Immature natural killer cell (primary cell): ENCODE measurements around the gene COG5. TPM values are rescaled to one million over a fixed set of nuclear protein-coding genes. Genes with fewer than 3 reads are reported as not detected.

Experiments used
- DNase-seq, 3 donors: peaks; one replicate each; pipeline ENCODE4 v3.0.0; 2022; ENCODE audit warnings: mixed read lengths in 1 of 3
- H3K27ac Mint-ChIP-seq, 6 donors: one replicate each; pipeline ENCODE4 v1.8.0; 2020; ENCODE audit warnings: mixed read lengths in 6 of 6, mild to moderate bottlenecking in 5 of 6, inconsistent platforms in 4 of 6, moderate library complexity in 3 of 6
- H3K27me3 Mint-ChIP-seq, 3 donors: one replicate each; pipeline ENCODE4 v1.8.0; 2020 to 2021; ENCODE audit warnings: low read depth in 3 of 3, mild to moderate bottlenecking in 3 of 3, mixed read lengths in 3 of 3, moderate library complexity in 3 of 3, inconsistent platforms in 1 of 3
- H3K36me3 Mint-ChIP-seq, 3 donors: one replicate each; pipeline ENCODE4 v1.8.0; 2020; ENCODE audit warnings: mixed read lengths in 3 of 3, inconsistent platforms in 2 of 3, mild to moderate bottlenecking in 2 of 3
- H3K4me1 Mint-ChIP-seq, 2 donors: one replicate each; pipeline ENCODE4 v1.8.0; 2020; ENCODE audit warnings: inconsistent platforms in 2 of 2, mild to moderate bottlenecking in 2 of 2, mixed read lengths in 2 of 2, moderate library complexity in 1 of 2
- H3K4me3 Mint-ChIP-seq, 5 donors: one replicate each; pipeline ENCODE4 v1.8.0; 2020; ENCODE audit warnings: mild to moderate bottlenecking in 5 of 5, mixed read lengths in 5 of 5, inconsistent platforms in 3 of 5, moderate library complexity in 3 of 5
- H3K9me3 Mint-ChIP-seq, 6 donors: one replicate each; pipeline ENCODE4 v1.8.0; 2020; ENCODE audit warnings: mild to moderate bottlenecking in 6 of 6, mixed read lengths in 6 of 6, inconsistent platforms in 4 of 6, moderate library complexity in 3 of 6
- polyA plus RNA-seq, 3 donors: library from polyadenylated mRNA; unstranded; fragments of 300-500 nt; fragmentation: Illumina TruSeq; gene quantifications; one replicate each; pipeline ENCODE4 v1.2.3, GENCODE V29; 2021

Gene COG5
- polyA plus RNA-seq, 3 donors from 2014 or later: 16.8 to 30.5 (median 22.2) TPM

DNA sequence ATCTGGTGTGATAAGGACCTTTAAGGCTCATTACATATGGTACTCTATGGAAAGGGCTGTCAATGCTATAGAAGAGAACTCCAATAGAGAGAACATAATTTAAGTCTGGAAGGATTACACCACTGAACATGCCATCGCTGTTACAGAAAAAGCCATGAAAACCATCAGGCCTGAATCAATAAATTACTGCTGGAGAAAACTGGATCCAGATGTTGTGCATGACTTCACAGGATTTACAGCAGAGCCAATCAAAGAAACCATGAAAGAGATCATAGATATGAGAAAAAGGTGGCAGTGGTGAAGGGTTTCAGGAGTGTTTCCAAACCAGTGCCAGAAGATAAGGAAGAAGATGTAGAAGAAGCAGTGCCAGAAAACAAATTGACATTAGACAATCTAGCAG is 112.8 kb downstream of the COG5 start:
- peaks cover 5 to 14% (median 9%) of the 10 kb centered on the region in 3 donors for H3K36me3 Mint-ChIP-seq
- no peak overlapping the region for H3K27ac Mint-ChIP-seq
- no peaks in the 10 kb centered on the region for H3K9me3 Mint-ChIP-seq

DNA sequence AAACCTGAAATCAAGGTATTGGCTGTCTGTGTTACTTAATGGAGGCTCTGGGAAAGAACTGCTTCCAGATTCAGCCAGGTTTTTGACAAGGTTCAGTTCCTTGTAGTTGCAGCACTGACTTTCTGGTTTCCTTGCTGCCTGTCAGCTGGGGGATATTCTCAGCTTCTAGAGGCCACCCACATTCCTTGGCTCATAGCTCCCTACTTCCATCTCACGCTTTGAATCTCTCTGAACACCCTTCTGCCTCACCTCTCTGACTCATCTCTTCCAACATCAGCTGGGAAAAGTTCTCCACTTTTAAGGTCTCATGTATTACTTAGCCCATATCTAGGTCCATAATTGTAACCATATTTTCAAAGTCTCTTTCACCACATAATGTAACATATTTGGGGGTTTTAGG is 116.7 kb downstream of the COG5 start:
- peaks cover 0 to 23% of the 10 kb centered on the region in 2 donors for H3K4me1 Mint-ChIP-seq
- H3K27ac Mint-ChIP-seq: no peak overlapping the region
- no peak overlapping the region for H3K4me3 Mint-ChIP-seq
- H3K36me3 Mint-ChIP-seq: peaks cover 0 to 8% (median 6%) of the 10 kb centered on the region in 3 donors
- no peaks in the 10 kb centered on the region for H3K27me3 Mint-ChIP-seq
- H3K9me3 Mint-ChIP-seq: no peaks in the 10 kb centered on the region
- no peak for DNase-seq

More for the DNA sequence above, 112.8 kb downstream of the COG5 start:
- H3K4me1 Mint-ChIP-seq: peaks cover 0 to 19% of the 10 kb centered on the region in 2 donors
- H3K4me3 Mint-ChIP-seq: no peak overlapping the region
- no peaks in the 10 kb centered on the region for H3K27me3 Mint-ChIP-seq
- DNase-seq: no peak

- Mint-ChIP-seq H3K27ac (no peak overlapping the region), H3K4me1 (peaks cover 0 to 28% of the 10 kb centered on the region in 2 donors), H3K27me3 (peaks cover 0 to 1% (median 0%) of the 10 kb centered on the region in 3 donors), H3K36me3 (peaks cover 0 to 10% (median 6%) of the 10 kb centered on the region in 3 donors), H3K4me3 (no peak overlapping the region), H3K9me3 (no peaks in the 10 kb centered on the region)
- DNase-seq: no peak
These were observed 117.2 kb downstream of the COG5 start for GRCh38 chr7:107446531-107446930.

GRCh38 chr7:107442678-107443077 is 121.0 kb downstream of the COG5 start:
- H3K27me3 Mint-ChIP-seq: peaks cover 0 to 3% (median 2%) of the 10 kb centered on the region in 3 donors
- H3K27ac Mint-ChIP-seq: no peak overlapping the region
- no peak overlapping the region for H3K4me3 Mint-ChIP-seq
- DNase-seq: no peak
- no peaks in the 10 kb centered on the region for H3K9me3 Mint-ChIP-seq
- H3K4me1 Mint-ChIP-seq: peaks cover 0 to 28% of the 10 kb centered on the region in 2 donors
- peaks cover 0 to 5% (median 0%) of the 10 kb centered on the region in 3 donors for H3K36me3 Mint-ChIP-seq

DNA sequence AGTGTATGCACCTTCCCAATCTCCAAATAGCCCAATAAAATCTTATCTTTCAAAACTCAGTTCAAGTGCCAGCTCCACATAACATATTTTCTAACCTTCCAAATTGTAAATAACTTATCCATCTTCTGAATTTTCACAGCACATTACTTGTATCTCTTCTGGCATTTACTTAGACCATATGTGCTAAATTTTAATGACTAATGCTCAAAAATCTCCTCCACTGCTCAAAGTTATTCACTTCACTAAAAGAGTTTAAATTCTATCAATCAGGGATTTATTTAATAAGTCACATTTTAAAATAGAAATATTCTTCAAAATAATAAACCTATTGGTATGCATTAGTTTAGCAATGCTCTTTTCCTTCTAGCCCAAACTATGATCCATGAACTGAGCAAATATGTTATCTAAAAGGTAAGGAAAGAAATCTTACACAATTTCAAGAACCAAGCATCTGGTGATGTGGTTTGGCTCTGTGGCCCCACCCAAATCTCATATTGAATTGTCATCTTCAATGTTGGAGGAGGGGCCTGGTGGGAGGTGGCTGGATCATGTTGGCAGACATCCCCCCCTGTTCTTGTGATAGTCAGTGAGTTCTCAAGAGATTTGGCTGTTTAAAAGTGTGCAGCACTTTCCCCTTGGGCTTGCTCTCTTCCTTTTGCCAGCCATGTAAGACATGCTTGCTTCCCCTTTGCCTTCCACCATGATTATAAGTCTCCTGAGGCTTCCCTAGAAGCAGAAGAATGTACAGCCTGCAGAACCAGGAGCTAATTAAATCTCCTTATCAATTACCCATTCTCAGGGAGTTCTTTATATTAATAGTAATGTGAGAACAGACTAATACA is 121.9 kb downstream of the COG5 start:
- H3K27ac Mint-ChIP-seq: no peak overlapping the region
- H3K4me3 Mint-ChIP-seq: no peak overlapping the region
- H3K27me3 Mint-ChIP-seq: peaks cover 0 to 3% (median 2%) of the 10 kb centered on the region in 3 donors
- peaks cover 0 to 28% of the 10 kb centered on the region in 2 donors for H3K4me1 Mint-ChIP-seq
- peaks cover 0 to 5% (median 0%) of the 10 kb centered on the region in 3 donors for H3K36me3 Mint-ChIP-seq
- no peaks in the 10 kb centered on the region for H3K9me3 Mint-ChIP-seq
- no peak for DNase-seq

DNA sequence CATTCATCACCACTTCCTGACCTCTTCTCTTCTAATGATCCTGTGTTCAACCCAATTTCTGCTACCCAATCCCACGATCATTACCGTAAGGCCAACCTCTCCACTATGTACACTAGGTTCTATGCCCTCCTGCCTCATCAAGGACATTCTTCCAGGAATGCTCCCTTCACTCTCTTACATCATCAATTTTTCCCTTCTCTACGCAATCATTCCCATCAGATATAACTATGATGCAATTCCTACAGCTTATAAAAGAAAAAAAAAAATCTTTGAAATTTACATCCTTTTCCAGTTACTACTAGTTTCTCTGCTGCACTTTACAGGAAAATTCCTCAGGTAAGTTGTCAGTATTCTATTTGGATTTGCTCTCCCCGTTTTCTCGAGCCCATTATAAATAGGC is 124.7 kb downstream of the COG5 start:
- no peak overlapping the region for H3K27ac Mint-ChIP-seq
- no peaks in the 10 kb centered on the region for H3K9me3 Mint-ChIP-seq
- H3K36me3 Mint-ChIP-seq: peaks cover 0 to 8% (median 0%) of the 10 kb centered on the region in 3 donors
- no peak overlapping the region for H3K4me3 Mint-ChIP-seq
- H3K4me1 Mint-ChIP-seq: peaks cover 0 to 28% of the 10 kb centered on the region in 2 donors
- no peak for DNase-seq
- H3K27me3 Mint-ChIP-seq: peaks cover 0 to 3% (median 2%) of the 10 kb centered on the region in 3 donors

DNA sequence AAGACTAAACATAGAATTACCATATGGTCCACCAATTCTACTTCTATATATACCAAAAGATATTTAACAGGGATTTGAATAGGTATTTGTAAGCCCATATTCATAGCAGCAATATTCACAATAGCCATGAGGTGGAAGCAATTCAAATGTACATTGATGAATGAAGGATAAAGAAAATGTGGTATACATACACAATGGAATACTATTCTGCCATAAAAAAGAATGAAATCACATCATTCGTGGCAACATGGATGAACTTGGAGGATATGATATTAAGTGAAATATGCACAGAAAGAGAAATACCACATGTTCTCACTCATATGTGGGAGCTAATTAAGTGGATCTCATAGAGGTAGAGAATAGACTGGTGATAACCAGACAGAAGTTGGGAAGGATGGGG is 128.0 kb downstream of the COG5 start:
- peaks cover 0 to 2% (median 1%) of the 10 kb centered on the region in 3 donors for H3K27me3 Mint-ChIP-seq
- peaks cover 0 to 8% (median 0%) of the 10 kb centered on the region in 3 donors for H3K36me3 Mint-ChIP-seq
- H3K9me3 Mint-ChIP-seq: no peaks in the 10 kb centered on the region
- no peak overlapping the region for H3K4me3 Mint-ChIP-seq
- H3K27ac Mint-ChIP-seq: no peak overlapping the region
- DNase-seq: no peak
- peaks cover 7 to 35% of the 10 kb centered on the region in 2 donors for H3K4me1 Mint-ChIP-seq

DNA sequence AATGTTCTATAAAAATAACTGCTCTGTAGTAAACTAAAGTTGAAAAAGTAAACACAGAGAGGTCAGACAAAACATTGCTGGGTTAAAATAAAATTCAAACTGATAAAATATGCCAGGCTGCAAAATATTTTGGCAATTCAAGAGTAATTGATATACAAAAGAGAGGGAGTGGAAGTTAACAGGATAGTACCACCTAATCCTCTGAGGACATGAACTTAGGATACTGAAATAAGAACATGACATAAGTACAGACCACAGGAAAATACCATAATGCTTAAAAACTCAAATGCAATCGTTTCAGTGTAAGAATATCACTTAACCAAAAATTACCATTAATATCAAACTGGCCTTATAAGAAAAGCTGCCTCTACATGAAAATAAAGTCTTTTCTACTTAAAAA is 131.5 kb downstream of the COG5 start:
- DNase-seq: no peak
- no peaks in the 10 kb centered on the region for H3K9me3 Mint-ChIP-seq
- peaks cover 7 to 52% of the 10 kb centered on the region in 2 donors for H3K4me1 Mint-ChIP-seq
- H3K36me3 Mint-ChIP-seq: peaks cover 0 to 15% (median 4%) of the 10 kb centered on the region in 3 donors
- H3K4me3 Mint-ChIP-seq: no peak overlapping the region
- H3K27me3 Mint-ChIP-seq: no peaks in the 10 kb centered on the region
- H3K27ac Mint-ChIP-seq: no peak overlapping the region

GRCh38 chr7:107430057-107430456 is 133.7 kb downstream of the COG5 start:
- DNase-seq: no peak
- H3K36me3 Mint-ChIP-seq: peaks cover 0 to 18% (median 4%) of the 10 kb centered on the region in 3 donors
- H3K4me3 Mint-ChIP-seq: no peak overlapping the region
- H3K27me3 Mint-ChIP-seq: peaks cover 0 to 3% (median 0%) of the 10 kb centered on the region in 3 donors
- H3K4me1 Mint-ChIP-seq: peaks cover 7 to 52% of the 10 kb centered on the region in 2 donors
- no peaks in the 10 kb centered on the region for H3K9me3 Mint-ChIP-seq
- H3K27ac Mint-ChIP-seq: no peak overlapping the region

DNA sequence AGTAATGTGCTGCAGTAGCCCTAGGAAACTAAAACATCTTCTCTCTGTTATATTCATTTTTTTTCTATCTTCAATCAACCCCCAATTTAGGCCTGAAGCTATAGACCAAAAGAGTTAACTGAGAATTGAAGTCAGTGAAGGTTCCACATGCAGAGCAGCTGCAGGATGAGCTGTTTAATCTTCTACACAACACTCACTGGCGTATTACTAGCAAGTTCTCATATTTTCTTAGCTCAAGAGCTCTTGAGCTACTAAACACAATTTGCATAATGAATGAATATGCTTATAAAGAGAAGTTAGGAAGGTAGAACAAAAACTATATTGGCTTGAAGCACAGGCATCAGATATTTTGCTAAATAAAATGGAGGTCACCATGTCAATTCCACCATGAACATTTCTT is 135.1 kb downstream of the COG5 start:
- peaks cover 0 to 12% (median 4%) of the 10 kb centered on the region in 3 donors for H3K36me3 Mint-ChIP-seq
- H3K4me1 Mint-ChIP-seq: peaks cover 7 to 52% of the 10 kb centered on the region in 2 donors
- H3K27me3 Mint-ChIP-seq: peaks cover 0 to 3% (median 0%) of the 10 kb centered on the region in 3 donors
- no peaks in the 10 kb centered on the region for H3K9me3 Mint-ChIP-seq
- H3K4me3 Mint-ChIP-seq: no peak overlapping the region
- no peak overlapping the region for H3K27ac Mint-ChIP-seq
- no peak for DNase-seq

DNA sequence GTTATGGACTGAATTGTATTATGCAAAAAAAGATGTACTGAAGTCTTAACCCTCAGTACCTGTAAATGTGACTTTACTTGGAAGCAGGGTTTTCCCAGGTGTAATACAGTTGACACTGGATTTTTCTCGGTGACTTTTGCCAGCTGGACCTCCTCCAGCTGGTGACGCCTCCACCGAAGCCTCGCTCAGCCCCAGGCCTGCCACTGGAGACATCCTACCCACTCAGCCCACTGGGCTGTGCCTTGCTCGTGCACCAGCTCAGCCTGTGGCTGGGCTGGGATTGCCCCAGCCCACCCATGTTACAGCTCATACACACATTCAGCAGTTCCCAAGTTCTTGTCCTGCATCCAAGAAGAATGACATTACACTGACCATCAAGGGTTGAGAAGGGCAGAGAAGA is 136.3 kb downstream of the COG5 start:
- DNase-seq: no peak
- no peak overlapping the region for H3K27ac Mint-ChIP-seq

DNA sequence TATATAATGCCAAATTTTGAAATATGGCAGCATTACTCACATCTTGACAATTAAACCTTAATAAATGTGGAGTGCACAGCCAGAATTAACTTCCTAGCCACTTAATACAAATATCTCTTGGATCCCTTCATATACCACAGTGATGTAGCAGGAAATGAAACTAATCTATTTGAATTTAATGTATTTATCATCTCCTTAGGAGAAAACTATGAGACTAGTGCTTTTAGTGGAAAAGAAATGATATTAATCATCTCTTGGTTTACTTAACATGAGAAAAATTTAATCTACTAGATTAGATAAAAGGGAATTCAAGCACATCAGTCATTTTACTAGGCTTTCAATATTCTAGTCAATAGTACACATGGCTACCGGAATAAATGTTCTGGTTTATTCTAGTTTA is 149.5 kb downstream of the COG5 start:
- H3K4me3 Mint-ChIP-seq: no peak overlapping the region
- H3K27me3 Mint-ChIP-seq: peaks cover 0 to 2% (median 1%) of the 10 kb centered on the region in 3 donors
- peaks cover 12 to 20% (median 15%) of the 10 kb centered on the region in 3 donors for H3K36me3 Mint-ChIP-seq
- H3K27ac Mint-ChIP-seq: no peak overlapping the region
- DNase-seq: no peak
- H3K9me3 Mint-ChIP-seq: no peaks in the 10 kb centered on the region
- no peaks in the 10 kb centered on the region for H3K4me1 Mint-ChIP-seq

More for the DNA sequence above, 136.3 kb downstream of the COG5 start:
- H3K4me3 Mint-ChIP-seq: no peak overlapping the region
- H3K36me3 Mint-ChIP-seq: peaks cover 0 to 10% (median 4%) of the 10 kb centered on the region in 3 donors
- H3K4me1 Mint-ChIP-seq: peaks cover 7 to 44% of the 10 kb centered on the region in 2 donors
- no peaks in the 10 kb centered on the region for H3K9me3 Mint-ChIP-seq
- peaks cover 0 to 3% (median 0%) of the 10 kb centered on the region in 3 donors for H3K27me3 Mint-ChIP-seq

- Mint-ChIP-seq H3K9me3 (no peaks in the 10 kb centered on the region), H3K4me3 (no peak overlapping the region), H3K27me3 (peaks cover 0 to 2% (median 1%) of the 10 kb centered on the region in 3 donors), H3K4me1 (no peaks in the 10 kb centered on the region), H3K27ac (no peak overlapping the region), H3K36me3 (peaks cover 15 to 33% (median 22%) of the 10 kb centered on the region in 3 donors)
- DNase-seq: no peak
These were observed 155.4 kb downstream of the COG5 start for GRCh38 chr7:107408349-107408748.

DNA sequence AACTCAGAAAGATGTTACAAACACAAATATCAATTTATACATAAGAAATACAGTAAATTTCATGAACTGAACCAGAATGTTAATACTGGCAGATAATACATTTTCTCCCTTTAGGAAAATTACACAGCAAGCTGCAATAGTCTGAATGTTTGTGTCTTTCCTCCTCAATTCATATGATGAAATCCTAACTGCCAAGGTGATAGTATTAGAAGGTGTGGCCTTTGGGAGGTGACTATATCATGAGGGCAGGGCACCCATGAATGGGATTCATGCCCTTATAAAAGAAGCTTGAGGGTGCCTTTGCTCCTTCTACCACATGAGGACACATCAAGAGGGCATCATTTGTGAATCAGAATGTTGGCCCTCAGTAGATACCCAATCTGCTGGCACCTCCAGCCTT is 158.2 kb downstream of the COG5 start:
- H3K36me3 Mint-ChIP-seq: peaks cover 11 to 23% (median 17%) of the 10 kb centered on the region in 3 donors
- no peaks in the 10 kb centered on the region for H3K9me3 Mint-ChIP-seq

More for the DNA sequence above, 158.2 kb downstream of the COG5 start:
- Mint-ChIP-seq H3K4me1 (peaks cover 0 to 5% of the 10 kb centered on the region in 2 donors), H3K4me3 (no peak overlapping the region), H3K27ac (peak overlapping the region in 1 of 6 donors; percentile 18), H3K27me3 (peaks cover 0 to 2% (median 1%) of the 10 kb centered on the region in 3 donors)
- DNase-seq: no peak
